Measurements from ENCODE around the gene DOK6. TPM values are rescaled to one million over a fixed set of nuclear protein-coding genes. Genes with fewer than 3 reads are reported as not detected.
"Not testable (repeated sequence)": the region's sequence is repeated elsewhere in the genome, so short reads cannot be mapped to it uniquely, and the experiment has no call there.

Gene DOK6
- polyA plus RNA-seq, 12 donors: 2.7 to 5.2 (median 3.7) TPM; not detected in 1

DNA sequence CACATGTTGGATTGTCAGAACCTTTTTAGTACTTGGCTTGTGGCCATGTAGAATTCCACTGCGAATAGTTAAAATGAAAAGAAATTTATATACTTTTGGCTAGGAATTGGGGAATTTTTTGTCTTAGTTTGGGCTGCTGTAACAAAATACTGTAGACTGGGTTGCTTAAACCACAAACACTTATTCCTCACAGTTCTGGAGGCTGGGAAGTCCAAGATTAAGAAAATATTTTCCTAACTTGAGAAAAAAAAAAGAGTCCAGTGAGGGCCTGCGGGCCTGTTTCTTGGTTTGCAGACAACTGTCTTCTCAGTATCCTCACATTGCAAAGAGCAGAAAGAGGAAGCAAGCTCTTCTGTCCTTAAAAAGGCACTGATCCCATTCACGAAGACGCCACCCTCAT is 465.1 kb downstream of the DOK6 start:
- no peak for DNase-seq

DNA sequence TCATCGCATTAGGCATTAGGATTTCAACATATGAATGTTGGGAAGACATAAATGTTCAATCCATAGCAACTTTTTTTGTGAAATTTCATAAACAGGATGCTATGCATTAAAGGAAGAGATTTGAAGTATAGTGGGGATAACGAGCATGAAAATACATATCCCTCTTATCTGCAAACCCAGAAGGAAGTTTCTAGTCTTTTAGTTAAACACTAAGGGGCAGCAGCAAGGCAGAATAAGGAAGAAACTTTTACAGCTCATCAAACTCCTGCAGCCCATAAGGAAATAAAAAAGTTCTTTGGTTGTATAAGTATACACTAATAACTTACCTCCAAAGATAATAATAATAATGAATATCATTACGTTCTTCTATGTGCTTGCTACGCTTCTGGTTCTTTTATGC is 465.5 kb downstream of the DOK6 start:
- DNase-seq: no peak

DNA sequence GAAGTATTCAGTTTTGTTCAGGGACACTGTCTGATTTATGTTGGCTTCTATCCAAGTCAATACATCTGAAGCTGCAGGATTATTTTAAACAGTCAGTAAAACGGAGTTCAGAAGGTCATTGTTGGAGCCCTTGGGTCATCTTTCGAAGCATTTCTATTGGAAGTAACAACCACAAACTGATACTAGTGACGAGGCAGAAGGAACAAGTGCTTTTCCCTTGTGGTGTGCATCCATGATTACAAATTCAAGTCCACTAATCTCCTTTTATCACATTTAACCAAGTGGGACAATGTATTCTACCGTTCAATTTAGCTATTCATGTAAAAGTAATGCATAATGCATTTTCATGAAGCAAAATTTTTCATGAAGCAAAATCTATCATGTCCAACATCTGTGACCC is 470.0 kb downstream of the DOK6 start:
- no peak for DNase-seq

DNA sequence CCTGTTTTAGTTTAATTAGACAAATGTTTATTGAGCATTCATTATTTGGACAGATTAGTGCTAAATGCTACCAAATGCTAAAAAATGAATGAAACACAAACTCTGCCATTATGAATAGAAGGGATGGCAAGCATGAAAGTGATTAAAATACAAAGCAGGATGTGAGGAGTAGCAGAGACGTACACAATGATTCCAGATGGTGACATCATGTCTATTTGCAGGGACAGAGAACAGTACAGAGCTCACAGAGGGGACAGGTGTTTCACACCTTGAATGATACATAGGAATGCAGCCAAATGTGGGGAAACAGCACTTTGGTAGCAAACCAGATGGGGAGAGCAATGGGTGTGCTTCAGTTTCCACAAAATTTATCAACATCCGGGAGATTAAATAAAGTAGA is 470.7 kb downstream of the DOK6 start:
- DNase-seq: no peak

DNA sequence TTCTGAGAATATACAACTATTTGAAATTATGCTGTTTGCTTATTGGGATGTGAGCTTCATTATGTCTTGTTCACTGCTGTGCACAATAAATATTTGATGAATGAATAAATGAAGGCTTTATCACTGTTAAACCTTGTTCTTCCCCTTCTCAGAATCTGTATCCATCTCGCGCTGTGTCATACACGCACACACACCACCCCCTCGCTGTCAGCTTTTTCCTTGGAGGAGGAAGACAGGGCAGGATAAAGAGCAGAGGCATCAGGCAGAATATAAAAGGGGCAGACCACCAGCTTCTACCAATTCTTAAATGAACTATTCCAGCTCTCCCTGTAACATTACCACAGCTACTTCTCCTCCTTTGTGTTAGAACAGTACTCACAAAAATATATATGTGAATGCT is 472.0 kb downstream of the DOK6 start:
- no peak for DNase-seq

DNA sequence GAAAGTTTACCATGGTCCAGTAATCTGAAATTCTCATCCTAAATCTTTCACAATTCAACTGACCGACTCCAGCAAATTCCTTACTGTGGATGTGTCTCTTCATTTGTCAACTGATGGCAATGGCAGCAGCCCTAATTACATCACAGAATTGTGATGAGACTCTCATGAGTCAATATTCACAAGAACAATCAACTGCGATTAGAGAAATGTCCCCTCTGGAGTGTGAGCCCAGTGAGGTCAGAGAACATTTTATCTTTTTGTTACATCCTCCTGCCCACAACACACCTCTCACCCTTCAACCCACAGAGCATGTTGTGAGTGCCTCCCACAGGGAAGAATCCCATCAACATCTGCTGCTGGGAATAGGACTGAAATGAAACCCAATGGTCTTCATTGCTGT is 473.4 kb downstream of the DOK6 start:
- no peak for DNase-seq

DNA sequence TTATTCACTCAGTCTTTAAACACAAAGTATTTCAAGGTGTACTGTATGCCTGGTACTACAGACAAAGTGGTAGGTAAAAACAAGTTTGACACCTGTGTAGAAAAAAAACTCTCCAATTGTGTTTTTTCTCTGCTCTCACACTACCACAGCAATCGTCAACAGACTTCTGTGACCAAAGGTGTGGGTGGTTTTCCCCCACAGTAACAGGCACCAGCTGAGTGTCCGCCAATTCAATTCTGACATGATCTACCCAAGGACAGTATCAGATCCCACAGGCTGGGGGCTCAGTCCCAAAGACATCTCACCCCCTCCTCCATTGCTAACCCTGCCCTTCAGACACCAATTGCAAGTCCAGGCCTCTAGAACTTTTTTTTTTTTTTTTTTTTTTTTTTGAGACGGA is 475.8 kb downstream of the DOK6 start:
- no peak for DNase-seq

DNA sequence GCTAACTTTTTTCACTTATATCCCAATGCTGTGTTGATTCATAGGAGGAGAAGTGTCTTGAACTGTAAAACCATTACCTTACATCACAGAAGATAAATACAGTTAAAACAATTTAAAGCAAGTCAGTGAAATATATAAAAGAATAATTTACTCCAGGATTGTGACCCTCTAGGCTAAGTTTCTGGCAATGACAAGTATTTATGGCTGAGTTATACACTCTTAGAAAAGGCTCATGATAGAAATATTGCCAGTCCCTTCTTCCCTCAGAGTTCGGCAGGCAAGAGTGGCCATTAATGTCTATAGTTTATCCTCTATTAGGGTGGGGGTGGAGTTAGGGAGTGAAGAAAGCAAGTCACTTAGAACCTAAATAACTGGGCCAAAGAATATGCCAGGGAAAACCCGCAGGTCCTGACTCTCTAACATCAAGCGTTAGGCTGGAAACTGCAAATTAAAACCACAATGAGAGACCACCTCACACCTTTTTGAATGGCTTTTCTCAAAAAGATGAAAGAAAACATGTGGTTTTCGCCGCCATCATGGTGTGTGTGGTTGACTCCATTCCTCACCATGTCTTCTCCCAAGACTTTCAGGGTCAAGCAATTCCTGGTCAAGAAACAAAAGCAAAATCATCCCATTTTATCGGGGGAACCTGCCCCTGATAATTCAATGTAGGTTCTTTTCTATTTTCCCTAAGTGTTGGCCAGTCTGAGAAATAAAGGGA is 477.7 kb downstream of the DOK6 start:
- DNase-seq: no peak

DNA sequence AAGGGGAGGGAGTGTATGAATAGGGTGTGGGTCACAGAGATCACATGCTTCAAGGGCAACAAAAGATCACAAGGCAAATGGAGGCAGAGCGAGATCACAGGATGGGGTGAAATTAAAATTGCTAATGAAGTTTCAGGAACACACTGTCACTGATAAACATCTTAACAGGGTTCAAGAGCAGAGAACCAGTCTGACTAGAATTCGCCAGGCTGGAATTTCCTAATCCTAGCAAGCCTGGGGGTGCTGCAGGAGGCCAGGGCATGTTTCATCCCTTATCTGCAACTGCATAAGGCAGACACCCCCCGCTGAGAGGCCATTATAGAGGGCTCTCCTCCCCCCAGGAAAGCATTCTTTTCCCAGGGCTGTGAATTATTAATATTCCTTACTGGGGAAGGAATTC is 478.4 kb downstream of the DOK6 start:
- not testable (repeated sequence) for DNase-seq

DNA sequence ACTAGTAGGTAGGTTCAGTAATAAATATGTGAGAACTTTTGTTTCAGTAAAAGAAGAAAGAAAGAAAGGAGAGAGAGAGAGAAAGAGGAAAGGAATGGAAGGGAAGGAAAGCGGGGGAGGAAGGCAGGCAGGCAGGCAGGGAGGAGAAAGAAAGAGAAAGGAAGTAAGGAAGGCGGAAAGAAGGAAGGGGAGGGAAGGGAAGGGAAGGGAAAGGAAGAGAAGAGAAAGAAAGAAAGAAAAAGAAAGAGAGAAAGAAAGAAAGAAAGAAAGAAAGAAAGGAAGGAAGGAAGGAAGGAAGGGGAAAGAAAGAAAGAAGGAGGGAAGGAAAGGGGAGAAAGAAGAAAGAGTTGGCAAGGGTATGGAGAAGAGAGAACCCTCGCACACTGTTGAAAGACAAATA is 479.4 kb downstream of the DOK6 start:
- DNase-seq: no peak

DNA sequence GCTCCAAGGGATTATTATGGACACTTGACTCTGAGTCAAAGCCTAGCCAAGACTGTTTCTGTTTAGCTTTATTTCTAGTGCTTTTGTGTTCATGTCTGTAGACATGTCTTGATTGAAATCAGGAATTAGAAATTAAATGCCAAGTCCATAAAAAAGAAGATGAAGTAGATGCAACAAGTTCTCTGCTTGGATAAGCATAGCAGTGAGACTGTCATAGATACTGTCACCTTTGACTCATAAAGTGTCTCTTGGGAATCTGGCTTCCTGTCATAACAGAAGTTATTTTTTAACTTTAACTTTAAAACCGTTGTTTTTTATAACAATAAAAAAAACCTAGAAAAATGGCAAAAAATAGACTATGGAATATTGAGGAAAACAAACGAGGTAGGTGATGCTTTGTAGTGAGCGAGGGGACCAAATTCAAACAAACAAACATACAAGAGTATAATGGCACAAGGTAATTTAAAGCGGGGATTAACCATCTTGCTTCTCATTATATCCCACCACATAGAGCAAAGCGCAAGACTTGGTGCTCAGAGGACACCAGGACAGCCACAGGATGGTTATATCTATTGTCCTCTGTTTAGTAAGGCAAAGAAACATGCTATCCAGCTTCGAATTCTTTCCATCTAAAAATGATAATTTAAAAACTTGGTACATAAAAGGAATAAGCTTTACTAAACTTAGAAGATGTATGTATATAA is 482.4 kb downstream of the DOK6 start:
- DNase-seq: no peak

DNA sequence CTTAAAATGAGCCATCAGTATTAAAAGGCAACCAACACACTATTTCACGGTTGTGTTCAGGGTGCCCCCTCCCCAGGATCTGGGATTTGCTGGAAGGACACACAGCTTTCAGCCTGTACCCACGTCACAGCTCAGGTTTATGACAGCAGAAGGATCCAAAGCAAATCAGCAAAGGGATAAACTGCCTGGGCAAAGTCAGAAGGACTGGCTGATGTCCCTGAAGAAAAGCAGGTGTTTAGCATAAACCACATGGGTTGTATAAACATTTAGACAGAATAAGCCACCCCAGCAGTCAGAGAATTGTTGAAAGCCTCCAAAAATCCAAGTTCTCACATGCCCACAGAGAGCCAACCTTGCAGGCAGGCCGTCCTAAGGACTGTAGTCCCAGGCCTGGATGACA is 483.1 kb downstream of the DOK6 start:
- no peak for DNase-seq

DNA sequence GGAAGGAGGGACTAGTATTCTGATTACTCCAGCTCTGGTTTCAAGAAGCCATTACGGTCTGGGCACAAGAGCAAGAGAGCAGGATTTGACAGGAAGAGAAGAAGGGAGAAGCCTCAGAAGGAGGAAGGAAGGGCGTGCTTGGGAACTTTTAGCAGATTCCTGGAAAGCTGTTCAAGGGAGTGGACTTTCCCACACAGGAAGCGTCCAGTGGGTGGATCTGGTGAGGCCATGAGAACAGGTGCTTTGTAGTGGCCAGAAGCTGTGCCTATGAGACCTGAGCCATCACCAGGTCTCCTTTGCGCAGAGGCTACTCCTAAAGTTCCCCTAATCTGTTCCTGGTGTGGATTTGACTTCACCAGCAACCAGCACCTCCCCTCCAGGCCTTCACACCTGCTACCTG is 484.7 kb downstream of the DOK6 start:
- no peak for DNase-seq

DNA sequence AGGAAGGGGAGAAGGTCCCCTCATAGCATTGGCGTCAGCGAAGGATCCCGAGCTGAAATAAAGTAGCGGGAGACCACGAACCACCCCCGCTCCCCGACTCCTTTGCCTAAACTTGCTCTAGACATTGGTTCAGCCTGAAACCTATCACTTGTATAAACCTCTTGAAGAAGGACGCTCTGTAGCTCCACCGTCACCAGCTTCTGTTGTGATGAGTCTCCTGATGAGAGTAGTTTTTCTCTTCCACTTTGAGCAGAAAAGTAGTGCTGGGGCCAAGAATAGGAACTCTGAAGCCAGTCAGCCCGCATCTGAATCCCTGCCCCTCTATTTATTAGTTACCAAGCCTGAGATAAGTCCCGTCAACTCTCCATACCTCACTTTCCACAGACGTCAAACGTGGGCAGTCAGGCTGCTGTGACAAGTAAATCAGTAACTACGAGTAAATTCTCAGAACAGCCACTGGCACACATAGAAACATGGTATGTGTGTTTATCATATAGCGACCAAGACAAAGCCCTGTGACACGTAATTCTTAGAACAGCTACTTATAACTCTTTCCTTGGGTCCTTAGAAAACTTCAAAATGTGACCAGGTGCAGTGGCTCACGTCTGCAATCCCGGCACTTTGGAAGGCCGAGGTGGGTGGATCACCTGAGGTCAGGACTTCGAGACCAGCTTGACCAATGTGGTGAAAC is 485.3 kb downstream of the DOK6 start:
- DNase-seq: no peak

DNA sequence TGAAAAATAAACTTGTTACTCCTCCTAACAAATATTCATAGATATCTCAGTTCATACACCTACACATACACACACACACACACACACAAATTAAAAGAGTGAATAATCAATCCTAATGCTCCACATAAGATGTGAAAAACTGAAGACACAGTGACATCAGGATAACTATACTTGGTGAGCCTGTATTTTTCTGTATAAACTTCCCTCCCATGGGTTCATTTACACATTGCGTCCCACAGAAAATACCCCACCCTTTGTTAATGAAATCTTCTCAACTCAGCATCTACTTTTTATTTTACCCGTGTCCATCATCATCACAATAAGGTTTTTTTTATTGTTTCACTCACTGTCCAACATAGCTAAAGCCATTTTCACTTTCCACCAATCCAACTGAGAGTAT is 486.6 kb downstream of the DOK6 start:
- no peak for DNase-seq

DNA sequence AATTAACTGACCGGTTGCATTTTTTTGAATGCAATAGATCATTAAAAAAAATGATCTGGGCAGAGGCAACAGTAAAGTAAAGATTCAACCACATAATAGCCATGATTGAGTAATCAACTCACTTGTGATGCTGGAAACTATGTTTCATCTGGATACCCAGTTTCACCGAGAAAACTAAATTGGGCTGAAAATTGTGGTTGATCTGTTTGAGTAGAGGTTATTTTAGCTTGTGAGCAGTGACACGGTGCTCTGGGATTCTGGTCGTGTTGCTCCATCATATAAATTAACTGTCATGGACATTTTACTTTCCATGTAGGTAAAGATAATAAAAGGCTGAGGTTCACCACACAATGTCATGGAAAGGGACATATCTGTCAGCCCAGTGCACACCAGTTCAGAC is 488.3 kb downstream of the DOK6 start:
- DNase-seq: no peak

DNA sequence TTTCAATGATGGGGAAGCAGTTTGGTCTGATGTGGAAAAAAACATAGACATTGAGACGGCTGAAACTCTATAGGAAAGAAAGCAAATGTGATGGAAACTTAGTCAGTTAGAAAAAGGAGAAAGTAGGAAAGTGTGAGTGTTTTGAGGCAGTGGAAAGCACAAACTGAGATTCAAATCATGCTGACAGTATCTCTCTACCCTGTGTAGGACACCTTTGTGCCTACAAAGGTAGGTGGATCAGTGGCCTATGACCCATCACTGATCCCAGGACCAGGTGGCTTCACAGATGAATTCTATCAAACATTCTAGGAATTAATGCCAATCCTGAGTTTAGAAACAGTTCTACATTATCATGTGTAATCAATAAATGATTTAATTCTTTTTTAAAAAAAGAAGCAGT is 489.9 kb downstream of the DOK6 start:
- no peak for DNase-seq

DNA sequence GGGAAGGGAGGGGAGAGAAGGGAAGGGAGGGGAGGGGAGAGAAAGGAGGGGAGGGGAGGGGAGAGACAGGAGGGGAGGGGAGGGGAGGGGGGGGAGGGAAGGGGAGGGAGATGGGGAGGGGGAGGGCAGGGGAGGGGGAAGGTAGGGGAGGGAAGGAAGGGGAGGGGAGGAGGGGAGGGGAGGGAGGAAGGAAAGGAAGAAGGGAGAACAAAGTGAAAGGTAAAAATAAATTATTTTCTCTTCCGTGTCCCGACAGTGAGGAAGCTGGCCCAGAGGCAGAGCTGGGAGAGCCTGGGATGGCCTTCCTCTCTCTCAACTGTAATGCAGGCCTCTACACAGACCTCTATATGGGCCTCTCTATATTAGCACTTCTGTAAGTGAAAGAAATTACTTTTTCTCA is 493.8 kb downstream of the DOK6 start:
- no peak for DNase-seq

DNA sequence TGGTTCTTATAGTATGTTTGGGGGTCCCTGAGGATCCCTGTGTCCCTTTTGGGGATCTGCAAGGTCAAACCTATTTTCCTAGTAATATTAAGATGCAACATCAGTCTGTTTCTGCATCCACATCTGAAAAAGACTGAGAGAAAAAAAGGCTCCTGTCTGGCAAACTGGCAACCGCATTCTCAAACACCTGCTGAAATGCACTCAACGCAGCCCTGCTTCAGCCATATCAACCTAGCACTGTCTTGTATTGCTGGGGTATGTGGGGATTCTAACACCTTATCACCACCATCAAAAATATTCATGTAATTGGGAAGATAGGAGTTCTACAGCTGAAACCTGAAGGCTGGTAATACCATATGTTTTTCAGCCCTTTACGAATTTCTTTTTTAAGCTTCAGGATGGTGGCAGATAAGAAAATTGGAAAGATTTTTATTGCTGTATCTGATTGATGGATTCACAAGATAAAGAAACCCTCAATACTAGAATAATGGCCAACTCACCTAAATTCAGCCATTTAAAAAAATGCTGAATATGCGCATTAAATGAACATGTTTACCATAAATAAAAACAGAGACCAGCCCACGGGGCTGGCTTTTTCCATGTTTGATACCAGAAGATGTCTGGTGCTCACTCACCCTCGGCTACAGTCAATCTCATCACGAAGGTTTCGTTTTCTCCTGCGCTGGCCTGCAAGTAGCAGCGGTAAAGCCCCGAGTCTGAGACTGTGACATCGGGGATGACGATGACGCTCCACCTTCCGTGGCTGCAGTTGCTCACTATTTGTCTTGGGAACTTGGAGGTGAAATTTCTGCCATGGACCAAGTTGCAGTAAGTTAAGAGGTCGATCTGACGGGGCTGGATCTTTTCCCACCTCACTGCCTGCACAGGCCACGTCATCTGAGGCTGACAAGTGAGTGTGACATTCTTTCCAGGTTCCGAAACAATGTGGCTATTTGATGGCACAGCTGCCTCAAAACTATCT is 494.7 kb downstream of the DOK6 start:
- no peak for DNase-seq

DNA sequence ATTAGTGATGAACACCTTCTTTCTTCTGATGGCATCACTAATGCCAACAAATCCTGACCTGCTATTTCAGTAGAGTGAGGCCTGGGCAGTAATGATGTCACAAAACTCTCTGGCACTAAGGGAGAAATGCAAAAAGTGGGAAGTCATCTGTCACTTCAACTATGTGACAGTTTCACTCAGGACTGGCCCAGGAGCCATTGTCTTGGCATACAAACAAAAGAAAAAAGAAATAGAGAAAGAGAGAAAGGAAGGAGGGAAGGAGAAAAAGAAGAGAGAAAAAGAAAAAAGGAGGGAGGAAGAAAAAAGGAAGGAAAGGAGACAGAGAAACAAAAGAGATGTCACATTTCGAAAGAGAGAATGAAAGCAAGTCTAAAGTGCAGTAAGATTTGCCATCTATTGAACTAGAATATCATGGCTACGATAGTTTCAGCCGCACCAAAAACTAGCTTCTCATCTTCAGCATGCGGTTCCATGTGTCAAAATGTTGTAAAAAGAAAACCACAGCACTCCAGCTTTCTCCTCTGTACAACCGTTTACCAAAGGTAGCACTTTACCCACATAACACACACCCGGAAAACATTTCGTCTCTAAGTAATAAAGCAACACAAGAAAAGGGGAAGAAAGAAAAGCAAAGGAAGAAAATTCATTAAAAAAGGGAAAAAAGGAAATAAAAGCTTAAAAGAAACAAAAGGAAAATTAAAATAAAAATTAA is 496.9 kb downstream of the DOK6 start:
- DNase-seq: no peak

DNA sequence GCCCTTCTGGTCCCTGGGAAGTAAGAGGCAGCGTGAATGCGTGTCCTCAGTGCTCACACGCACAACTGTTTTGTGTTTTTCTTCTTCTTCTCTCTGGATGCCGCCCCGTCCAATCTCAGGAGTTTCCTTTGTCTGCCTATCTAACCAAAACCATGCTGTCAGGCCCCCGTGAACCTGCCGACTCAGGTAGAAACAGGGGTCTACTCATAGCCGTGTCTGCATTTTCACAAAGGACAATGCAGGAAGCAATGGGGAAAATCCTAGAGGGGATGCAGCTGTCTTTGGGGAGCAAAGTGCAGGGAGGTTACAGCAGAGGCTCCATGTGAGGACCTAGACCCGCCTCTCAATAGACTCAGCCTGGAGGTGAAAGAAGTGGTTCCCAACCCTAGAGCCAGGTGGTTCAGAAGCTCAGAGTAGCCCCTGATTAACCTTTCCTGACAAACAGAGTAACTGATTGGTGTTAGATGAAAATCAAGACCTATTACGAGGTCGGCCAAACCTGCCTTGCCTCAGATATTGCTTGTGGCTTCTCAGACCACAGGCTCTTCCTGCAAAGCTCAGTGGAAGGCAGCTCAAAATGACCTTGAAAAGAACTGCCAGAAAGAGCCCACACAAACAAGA is 497.7 kb downstream of the DOK6 start:
- no peak for DNase-seq
